Lower leg skin (tissue), 3 donors: ENCODE measurements around the gene CMSS1.

ENCODE experiments used
- POLR2A ChIP-seq, 2 donors: fragments of 450-650 bp; IDR thresholded peaks; one replicate each; pipeline ENCODE4 v1.6.1; 2016 to 2017; ENCODE audit warnings: antibody characterized with exemption in 2 of 2, mild to moderate bottlenecking in 1 of 2, moderate library complexity in 1 of 2
- TF ChIP-seq, protein P1 (sequence below), 3 donors: fragments of 450-650 bp; IDR thresholded peaks; one replicate each; pipeline ENCODE4 v1.5.1; 2016; ENCODE audit warnings: antibody characterized with exemption in 3 of 3, mild to moderate bottlenecking in 3 of 3, moderate library complexity in 2 of 3

DNA sequence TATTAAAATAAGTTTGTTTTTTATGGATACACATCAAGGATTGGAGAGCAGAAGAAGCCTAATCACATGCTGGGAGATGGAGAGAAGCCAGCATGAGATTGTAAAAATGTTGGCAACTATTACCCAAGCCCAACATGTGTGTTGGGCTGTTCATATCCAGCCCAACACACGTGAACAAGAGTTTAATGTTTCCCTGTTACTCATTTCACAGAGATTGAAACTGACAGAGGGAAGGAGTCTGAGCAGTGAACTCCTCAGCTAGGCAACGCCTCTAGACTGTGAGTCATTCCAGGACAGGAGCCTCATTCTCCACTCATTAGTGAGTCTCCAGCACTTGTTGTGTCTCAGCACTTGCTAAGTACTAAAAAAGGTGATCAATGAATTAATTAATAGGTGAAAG lies 43.2 kb upstream of the CMSS1 start:
- TF ChIP-seq, protein P1, sequence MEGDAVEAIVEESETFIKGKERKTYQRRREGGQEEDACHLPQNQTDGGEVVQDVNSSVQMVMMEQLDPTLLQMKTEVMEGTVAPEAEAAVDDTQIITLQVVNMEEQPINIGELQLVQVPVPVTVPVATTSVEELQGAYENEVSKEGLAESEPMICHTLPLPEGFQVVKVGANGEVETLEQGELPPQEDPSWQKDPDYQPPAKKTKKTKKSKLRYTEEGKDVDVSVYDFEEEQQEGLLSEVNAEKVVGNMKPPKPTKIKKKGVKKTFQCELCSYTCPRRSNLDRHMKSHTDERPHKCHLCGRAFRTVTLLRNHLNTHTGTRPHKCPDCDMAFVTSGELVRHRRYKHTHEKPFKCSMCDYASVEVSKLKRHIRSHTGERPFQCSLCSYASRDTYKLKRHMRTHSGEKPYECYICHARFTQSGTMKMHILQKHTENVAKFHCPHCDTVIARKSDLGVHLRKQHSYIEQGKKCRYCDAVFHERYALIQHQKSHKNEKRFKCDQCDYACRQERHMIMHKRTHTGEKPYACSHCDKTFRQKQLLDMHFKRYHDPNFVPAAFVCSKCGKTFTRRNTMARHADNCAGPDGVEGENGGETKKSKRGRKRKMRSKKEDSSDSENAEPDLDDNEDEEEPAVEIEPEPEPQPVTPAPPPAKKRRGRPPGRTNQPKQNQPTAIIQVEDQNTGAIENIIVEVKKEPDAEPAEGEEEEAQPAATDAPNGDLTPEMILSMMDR (IDR thresholded peaks at IDR 0.05): no peak
- no peak for TF ChIP-seq POLR2A (IDR thresholded peaks at IDR 0.05)
